ENCODE measurements around the gene RNF224. TPM values are rescaled to one million over a fixed set of nuclear protein-coding genes. Genes with fewer than 3 reads are reported as not detected.

The RNF224 gene
- total and polyA plus RNA-seq, 2 of the 13 experiments (the other 11 are each of a cell fraction or from before 2014, with no cell fraction given): 0.09 TPM; not detected in 1

GRCh38 chr9:137244486-137245449 lies 17.5 kb downstream of the RNF224 start (continued):
- TF ChIP-seq PTBP1 (IDR thresholded peaks at IDR 0.05; ENCODE audit: low read depth, low read length, poor library complexity, severe bottlenecking) (no peak), HBP1 (CRISPR knock-in tag; IDR thresholded peaks at IDR 0.05; ENCODE audit: low read depth) (no peak), AGO2 (optimal IDR thresholded peaks at IDR 0.05; ENCODE audit: low read depth, low read length) (peak; percentile 70), RORA (CRISPR knock-in tag; IDR thresholded peaks at IDR 0.05) (no peak), HNRNPLL (IDR thresholded peaks at IDR 0.05; ENCODE audit: low read depth, low read length, poor library complexity, severe bottlenecking) (peak; percentile 4), HNF1A (IDR thresholded peaks at IDR 0.05; ENCODE audit: low read depth) (no peak), HNF1A (CRISPR knock-in tag; IDR thresholded peaks at IDR 0.05; ENCODE audit: borderline replicate concordance) (peak; percentile 17; the same call in 1 of the 2 replicates), THYN1 (CRISPR knock-in tag; IDR thresholded peaks at IDR 0.05; ENCODE audit: borderline replicate concordance, low read depth) (no peak), ZBTB38 (CRISPR knock-in tag; IDR thresholded peaks at IDR 0.05) (peak; percentile 15; the same call in 1 of the 2 replicates), ZNF329 (CRISPR knock-in tag; IDR thresholded peaks at IDR 0.05; ENCODE audit: low read depth) (no peak), RFX3 (CRISPR knock-in tag; IDR thresholded peaks at IDR 0.05) (no peak), SNAPC5 (CRISPR knock-in tag; IDR thresholded peaks at IDR 0.05; ENCODE audit: borderline replicate concordance) (no peak), ZNF660 (CRISPR knock-in tag; IDR thresholded peaks at IDR 0.05; ENCODE audit: borderline replicate concordance, low read depth) (no peak)
- TF ChIP-seq, protein P1, sequence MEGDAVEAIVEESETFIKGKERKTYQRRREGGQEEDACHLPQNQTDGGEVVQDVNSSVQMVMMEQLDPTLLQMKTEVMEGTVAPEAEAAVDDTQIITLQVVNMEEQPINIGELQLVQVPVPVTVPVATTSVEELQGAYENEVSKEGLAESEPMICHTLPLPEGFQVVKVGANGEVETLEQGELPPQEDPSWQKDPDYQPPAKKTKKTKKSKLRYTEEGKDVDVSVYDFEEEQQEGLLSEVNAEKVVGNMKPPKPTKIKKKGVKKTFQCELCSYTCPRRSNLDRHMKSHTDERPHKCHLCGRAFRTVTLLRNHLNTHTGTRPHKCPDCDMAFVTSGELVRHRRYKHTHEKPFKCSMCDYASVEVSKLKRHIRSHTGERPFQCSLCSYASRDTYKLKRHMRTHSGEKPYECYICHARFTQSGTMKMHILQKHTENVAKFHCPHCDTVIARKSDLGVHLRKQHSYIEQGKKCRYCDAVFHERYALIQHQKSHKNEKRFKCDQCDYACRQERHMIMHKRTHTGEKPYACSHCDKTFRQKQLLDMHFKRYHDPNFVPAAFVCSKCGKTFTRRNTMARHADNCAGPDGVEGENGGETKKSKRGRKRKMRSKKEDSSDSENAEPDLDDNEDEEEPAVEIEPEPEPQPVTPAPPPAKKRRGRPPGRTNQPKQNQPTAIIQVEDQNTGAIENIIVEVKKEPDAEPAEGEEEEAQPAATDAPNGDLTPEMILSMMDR (CRISPR knock-in tag; IDR thresholded peaks at IDR 0.05): peak; percentile 27; the same call in 1 of the 2 replicates
- TF ChIP-seq, protein P2, sequence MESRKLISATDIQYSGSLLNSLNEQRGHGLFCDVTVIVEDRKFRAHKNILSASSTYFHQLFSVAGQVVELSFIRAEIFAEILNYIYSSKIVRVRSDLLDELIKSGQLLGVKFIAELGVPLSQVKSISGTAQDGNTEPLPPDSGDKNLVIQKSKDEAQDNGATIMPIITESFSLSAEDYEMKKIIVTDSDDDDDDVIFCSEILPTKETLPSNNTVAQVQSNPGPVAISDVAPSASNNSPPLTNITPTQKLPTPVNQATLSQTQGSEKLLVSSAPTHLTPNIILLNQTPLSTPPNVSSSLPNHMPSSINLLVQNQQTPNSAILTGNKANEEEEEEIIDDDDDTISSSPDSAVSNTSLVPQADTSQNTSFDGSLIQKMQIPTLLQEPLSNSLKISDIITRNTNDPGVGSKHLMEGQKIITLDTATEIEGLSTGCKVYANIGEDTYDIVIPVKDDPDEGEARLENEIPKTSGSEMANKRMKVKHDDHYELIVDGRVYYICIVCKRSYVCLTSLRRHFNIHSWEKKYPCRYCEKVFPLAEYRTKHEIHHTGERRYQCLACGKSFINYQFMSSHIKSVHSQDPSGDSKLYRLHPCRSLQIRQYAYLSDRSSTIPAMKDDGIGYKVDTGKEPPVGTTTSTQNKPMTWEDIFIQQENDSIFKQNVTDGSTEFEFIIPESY (CRISPR knock-in tag; IDR thresholded peaks at IDR 0.05): peak; percentile 98
